ENCODE data around the gene APOC3.

APOC3 gene

GRCh38 chr11:116852261-116853031, 22.7 kb downstream of the APOC3 start:
- no peak for DNase-seq

- DNase-seq, result no peak
Measured at GRCh38 chr11:116853461-116854073, 23.9 kb downstream of the APOC3 start.

GRCh38 chr11:116855413-116855812, 25.7 kb downstream of the APOC3 start:
- DNase-seq, result no peak

- no peak for DNase-seq
Measured at GRCh38 chr11:116856423-116856822, 26.7 kb downstream of the APOC3 start.

GRCh38 chr11:116857316-116857715, 27.6 kb downstream of the APOC3 start:
- DNase-seq, result no peak

- no peak for DNase-seq
Measured at GRCh38 chr11:116857936-116858335, 28.2 kb downstream of the APOC3 start.

- no peak for DNase-seq
Measured at GRCh38 chr11:116859175-116859574, 29.5 kb downstream of the APOC3 start.

- DNase-seq, result no peak
Measured at GRCh38 chr11:116860303-116860702, 30.6 kb downstream of the APOC3 start.

- no peak for DNase-seq
Measured at GRCh38 chr11:116861539-116861938, 31.8 kb downstream of the APOC3 start.

- no peak for DNase-seq
Measured at GRCh38 chr11:116862185-116862584, 32.5 kb downstream of the APOC3 start.

- DNase-seq, result no peak
Measured at GRCh38 chr11:116862951-116863350, 33.2 kb downstream of the APOC3 start.

GRCh38 chr11:116864531-116864930, 34.8 kb downstream of the APOC3 start:
- DNase-seq, result no peak

- DNase-seq, result no peak
Measured at GRCh38 chr11:116865696-116866095, 36.0 kb downstream of the APOC3 start.

GRCh38 chr11:116866804-116867455, 37.2 kb downstream of the APOC3 start:
- DNase-seq, result no peak

GRCh38 chr11:116867619-116868018, 37.9 kb downstream of the APOC3 start:
- DNase-seq, result no peak

GRCh38 chr11:116868066-116868465, 38.4 kb downstream of the APOC3 start:
- no peak for DNase-seq

GRCh38 chr11:116869610-116870009, 39.9 kb downstream of the APOC3 start:
- no peak for DNase-seq

- no peak for DNase-seq
Measured at GRCh38 chr11:116870054-116870453, 40.3 kb downstream of the APOC3 start.

- DNase-seq, result no peak
Measured at GRCh38 chr11:116871248-116871647, 41.5 kb downstream of the APOC3 start.

- no peak for DNase-seq
Measured at GRCh38 chr11:116873381-116873780, 43.7 kb downstream of the APOC3 start.

GRCh38 chr11:116874251-116874650, 44.5 kb downstream of the APOC3 start:
- DNase-seq, result no peak

GRCh38 chr11:116875194-116875593, 45.5 kb downstream of the APOC3 start:
- DNase-seq, result no peak

GRCh38 chr11:116876656-116877055, 46.9 kb downstream of the APOC3 start:
- no peak for DNase-seq
